Measurements from ENCODE around the gene SLC16A10. TPM values are rescaled to one million over a fixed set of nuclear protein-coding genes. Genes with fewer than 3 reads are reported as not detected.

Gene SLC16A10
- total RNA-seq, 4 donors from 2014 or later, result 0.45 to 5.3 (median 0.70) TPM

- 82% methylated on average over 5 of the region's 5 CpGs for WGBS
- Histone ChIP-seq H3K4me1 (no peaks in the 10 kb centered on the region), H3K4me3 (no peak overlapping the region), H3K36me3 (no peaks in the 10 kb centered on the region), H3K27ac (replicated peaks in 1 of 4) (no peak overlapping the region), H3K27me3 (no peaks in the 10 kb centered on the region), H3K9me3 (no peaks in the 10 kb centered on the region)
- intact Hi-C loops (cut with DNase I), result no loop called here
- DNase-seq (ENCODE audit: extremely low spot score), result no peak
- TF ChIP-seq EP300 (IDR thresholded peaks at IDR 0.05), result no peak
Measured at GRCh38 chr6:111242452-111242851, 155.1 kb downstream of the SLC16A10 start.

DNA sequence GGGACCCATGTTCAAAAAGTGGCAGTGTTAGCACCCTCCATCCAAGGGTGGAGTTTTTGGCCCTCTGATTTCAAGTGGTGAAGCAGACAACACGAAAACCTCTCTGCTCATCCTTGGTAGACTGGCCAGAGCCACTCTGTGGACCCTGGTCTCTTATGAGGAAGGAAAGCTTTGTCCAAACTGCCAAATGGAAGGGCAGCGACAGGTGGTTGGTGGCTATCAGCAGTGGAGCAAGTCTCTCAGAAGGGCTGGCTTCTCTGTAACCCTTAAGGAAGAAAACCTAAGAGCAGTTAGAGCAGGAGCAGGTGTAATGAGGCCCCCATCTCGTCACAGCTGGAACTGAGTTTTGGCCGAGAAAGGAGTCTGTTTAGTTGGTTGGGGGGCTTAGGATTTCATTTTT lies 155.8 kb downstream of the SLC16A10 start:
- TF ChIP-seq POLR2A (IDR thresholded peaks at IDR 0.05; ENCODE audit: low read depth) (no peak), POLR2AphosphoS5 (IDR thresholded peaks at IDR 0.05) (no peak), EP300 (IDR thresholded peaks at IDR 0.05) (no peak)
- TF ChIP-seq, protein P1, sequence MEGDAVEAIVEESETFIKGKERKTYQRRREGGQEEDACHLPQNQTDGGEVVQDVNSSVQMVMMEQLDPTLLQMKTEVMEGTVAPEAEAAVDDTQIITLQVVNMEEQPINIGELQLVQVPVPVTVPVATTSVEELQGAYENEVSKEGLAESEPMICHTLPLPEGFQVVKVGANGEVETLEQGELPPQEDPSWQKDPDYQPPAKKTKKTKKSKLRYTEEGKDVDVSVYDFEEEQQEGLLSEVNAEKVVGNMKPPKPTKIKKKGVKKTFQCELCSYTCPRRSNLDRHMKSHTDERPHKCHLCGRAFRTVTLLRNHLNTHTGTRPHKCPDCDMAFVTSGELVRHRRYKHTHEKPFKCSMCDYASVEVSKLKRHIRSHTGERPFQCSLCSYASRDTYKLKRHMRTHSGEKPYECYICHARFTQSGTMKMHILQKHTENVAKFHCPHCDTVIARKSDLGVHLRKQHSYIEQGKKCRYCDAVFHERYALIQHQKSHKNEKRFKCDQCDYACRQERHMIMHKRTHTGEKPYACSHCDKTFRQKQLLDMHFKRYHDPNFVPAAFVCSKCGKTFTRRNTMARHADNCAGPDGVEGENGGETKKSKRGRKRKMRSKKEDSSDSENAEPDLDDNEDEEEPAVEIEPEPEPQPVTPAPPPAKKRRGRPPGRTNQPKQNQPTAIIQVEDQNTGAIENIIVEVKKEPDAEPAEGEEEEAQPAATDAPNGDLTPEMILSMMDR (IDR thresholded peaks at IDR 0.05), result no peak
- WGBS, result 85% methylated on average over 4 of the region's 4 CpGs
- DNase-seq (ENCODE audit: extremely low spot score), result no peak
- Histone ChIP-seq H3K27ac (replicated peaks in 1 of 4) (no peak overlapping the region), H3K4me3 (no peak overlapping the region), H3K4me1 (no peaks in the 10 kb centered on the region), H3K27me3 (no peaks in the 10 kb centered on the region), H3K36me3 (no peaks in the 10 kb centered on the region), H3K9me3 (no peaks in the 10 kb centered on the region)
- intact Hi-C loops (cut with DNase I), result no loop called here

GRCh38 chr6:111248789-111249188 lies 161.5 kb downstream of the SLC16A10 start:
- intact Hi-C loops (cut with DNase I), result no loop called here
- Histone ChIP-seq H3K4me1 (no peaks in the 10 kb centered on the region), H3K27me3 (peaks cover 0 to 4% (median 0%) of the 10 kb centered on the region in 4 donors), H3K4me3 (no peak overlapping the region), H3K36me3 (no peaks in the 10 kb centered on the region), H3K9me3 (no peaks in the 10 kb centered on the region), H3K27ac (replicated peaks in 1 of 4) (no peak overlapping the region)
- TF ChIP-seq EP300 (IDR thresholded peaks at IDR 0.05), result no peak
- TF ChIP-seq POLR2A (IDR thresholded peaks at IDR 0.05; ENCODE audit: low read depth), result no peak
- TF ChIP-seq, protein P1 (IDR thresholded peaks at IDR 0.05), result no peak
- no peak for TF ChIP-seq POLR2AphosphoS5 (IDR thresholded peaks at IDR 0.05)
- no peak for DNase-seq (ENCODE audit: extremely low spot score)

DNA sequence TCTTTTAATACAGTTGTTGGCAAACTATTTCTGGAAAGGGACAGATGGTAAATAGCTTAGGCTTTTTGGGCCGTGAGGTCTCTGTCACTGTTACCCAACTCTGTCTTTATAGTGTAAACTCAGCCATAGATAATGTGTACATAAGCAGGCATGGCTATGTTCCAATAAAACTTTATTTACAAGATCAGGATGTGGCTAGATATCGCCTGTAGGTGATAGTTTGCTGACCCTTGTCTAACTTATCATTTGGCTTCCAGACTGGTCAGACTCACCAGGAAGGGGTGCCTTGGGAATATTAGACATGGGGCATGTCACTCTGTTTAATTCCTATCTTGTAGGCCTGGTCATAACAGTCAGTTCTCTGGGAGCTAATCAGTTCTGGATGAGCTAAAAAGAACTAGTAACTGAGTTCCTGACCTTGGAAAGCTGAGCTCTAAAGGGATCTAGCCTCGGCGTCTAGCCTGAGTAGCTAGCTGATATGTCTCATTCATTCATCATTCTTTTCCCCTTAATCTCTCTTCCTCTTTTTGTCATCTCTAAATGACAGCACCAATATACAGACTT lies 163.6 kb downstream of the SLC16A10 start:
- Histone ChIP-seq H3K4me3 (no peak overlapping the region), H3K4me1 (no peaks in the 10 kb centered on the region), H3K27me3 (peaks cover 0 to 17% (median 0%) of the 10 kb centered on the region in 4 donors), H3K9me3 (no peaks in the 10 kb centered on the region), H3K27ac (replicated peaks in 1 of 4) (no peak overlapping the region), H3K36me3 (no peaks in the 10 kb centered on the region)
- no peak for DNase-seq (ENCODE audit: extremely low spot score)
- intact Hi-C loops (cut with DNase I), result no loop called here
- WGBS, result 65% methylated on average over 4 of the region's 4 CpGs
- TF ChIP-seq POLR2A (IDR thresholded peaks at IDR 0.05; ENCODE audit: low read depth) (no peak), EP300 (IDR thresholded peaks at IDR 0.05) (no peak), POLR2AphosphoS5 (IDR thresholded peaks at IDR 0.05) (no peak)
- TF ChIP-seq, protein P1 (IDR thresholded peaks at IDR 0.05), result no peak

- Histone ChIP-seq H3K27me3 (peaks cover 0 to 17% (median 0%) of the 10 kb centered on the region in 4 donors), H3K27ac (replicated peaks in 1 of 4) (no peak overlapping the region), H3K4me3 (no peak overlapping the region), H3K4me1 (no peaks in the 10 kb centered on the region), H3K9me3 (no peaks in the 10 kb centered on the region), H3K36me3 (no peaks in the 10 kb centered on the region)
- WGBS, result 78% methylated on average over 3 of the region's 3 CpGs
- intact Hi-C loops (cut with DNase I), result no loop called here
- DNase-seq (ENCODE audit: extremely low spot score), result no peak
- no peak for TF ChIP-seq POLR2A (IDR thresholded peaks at IDR 0.05; ENCODE audit: low read depth)
Measured at GRCh38 chr6:111252726-111253125, 165.4 kb downstream of the SLC16A10 start.
